ENCODE results near the gene GATC. TPM values are rescaled to one million over a fixed set of nuclear protein-coding genes. Genes with fewer than 3 reads are reported as not detected.

GATC gene
- total and polyA plus RNA-seq, 2 donors (not counting 3 experiments of a cell fraction or from before 2014, with no cell fraction given), result 13.0 to 28.8 TPM

GRCh38 chr12:120489018-120489417, 42.8 kb downstream of the GATC start:
- Histone ChIP-seq H3K4me2 (ENCODE audit: insufficient read depth, low read length) (no peak overlapping the region), H3K9me1 (replicated peaks; ENCODE audit: control insufficient read depth, extremely low read depth, insufficient read depth, low read length) (no peaks in the 10 kb centered on the region), H2AFZ (ENCODE audit: low read depth, low read length) (no peak overlapping the region), H4K20me1 (replicated peaks; ENCODE audit: control insufficient read depth, extremely low read depth, insufficient read depth, low read length) (no peaks in the 10 kb centered on the region), H3K27ac (ENCODE audit: insufficient read depth, low read depth, low read length) (no peak overlapping the region), H3K36me3 (ENCODE audit: control insufficient read depth in 2 of 2, extremely low read depth in 1 of 2, insufficient read depth in 2 of 2, low read length in 2 of 2) (no peaks in the 10 kb centered on the region), H3K9ac (replicated peaks; ENCODE audit: extremely low read depth, insufficient read depth, low read length) (no peak overlapping the region), H3K4me1 (ENCODE audit: control insufficient read depth, extremely low read depth, insufficient read depth, low read length) (peaks cover 7% of the 10 kb centered on the region), H3K9me3 (replicated peaks; ENCODE audit: control insufficient read depth, insufficient read depth, low read length) (no peaks in the 10 kb centered on the region), H3K27me3 (ENCODE audit: control insufficient read depth in 2 of 2, insufficient read depth in 2 of 2, low read length in 2 of 2) (no peaks in the 10 kb centered on the region), H3K4me3 (replicated peaks in 1 of 3; ENCODE audit: insufficient read depth in 1 of 3, low read depth in 1 of 3, low read length in 3 of 3) (no peak overlapping the region), H3K79me2 (ENCODE audit: control insufficient read depth, insufficient read depth, low read length) (no peaks in the 10 kb centered on the region)
- intact Hi-C loops (cut with micrococcal nuclease), result no loop called here
- TF ChIP-seq MAX (IDR thresholded peaks at IDR 0.05; ENCODE audit: insufficient read depth, insufficient read length), result no peak
- TF ChIP-seq CTCF (IDR thresholded peaks at IDR 0.05; ENCODE audit: extremely low read depth in 1 of 2, insufficient read depth in 1 of 2, low read depth in 1 of 2, low read length in 2 of 2), result no peak
- no peak for TF ChIP-seq MYC (IDR thresholded peaks at IDR 0.05; ENCODE audit: low read depth, low read length)
- TF ChIP-seq POLR2AphosphoS5 (IDR thresholded peaks at IDR 0.05; ENCODE audit: insufficient read depth, low read depth, low read length), result no peak
- TF ChIP-seq JUN (IDR thresholded peaks at IDR 0.05; ENCODE audit: borderline replicate concordance, insufficient read depth, insufficient read length, low read depth), result no peak
- CTCF ChIA-PET, result interaction anchor here (0.8 kb wide), 1 partner anchor 15 kb away, joined by 4 read pairs; no protein-coding TSS in a partner anchor
- FAIRE-seq (no peak), DNase-seq (ENCODE audit: low read depth, low spot score) (no peak)
- POLR2A ChIA-PET, result no interaction called here
- no TSS peak for BruUV-seq (replicated peaks)
- dilution Hi-C loops (cut with MboI; ENCODE audit: extremely low pct_ligation_motif_present, low sequenced_read_pairs), result no loop called here

GRCh38 chr12:120490325-120490724, 44.1 kb downstream of the GATC start:
- no peak overlapping the region for H3K27ac ChIP-seq (ENCODE audit: insufficient read depth, low read depth, low read length)
- DNase-seq (ENCODE audit: low read depth, low spot score), result no peak
- TF ChIP-seq MAX (IDR thresholded peaks at IDR 0.05; ENCODE audit: insufficient read depth, insufficient read length) (no peak), POLR2A (IDR thresholded peaks at IDR 0.05; ENCODE audit: low read depth, low read length) (no peak), MYC (IDR thresholded peaks at IDR 0.05; ENCODE audit: low read depth, low read length) (no peak), FOS (IDR thresholded peaks at IDR 0.05; ENCODE audit: borderline replicate concordance, insufficient read depth, low read length) (no peak), CTCF (IDR thresholded peaks at IDR 0.05; ENCODE audit: extremely low read depth in 1 of 2, insufficient read depth in 1 of 2, low read depth in 1 of 2, low read length in 2 of 2) (no peak), POLR2AphosphoS5 (IDR thresholded peaks at IDR 0.05; ENCODE audit: insufficient read depth, low read depth, low read length) (no peak), GATA2 (IDR thresholded peaks at IDR 0.05; ENCODE audit: insufficient read depth, insufficient read length, low read depth, low read length) (no peak), EZH2 (IDR thresholded peaks at IDR 0.05; ENCODE audit: borderline replicate concordance, low read depth, low read length, severe bottlenecking) (no peak), JUN (IDR thresholded peaks at IDR 0.05; ENCODE audit: borderline replicate concordance, insufficient read depth, insufficient read length, low read depth) (no peak)
- ChIA-PET CTCF (interaction anchor here (1.4 kb wide), 1 partner anchor 22 kb away, joined by 5 read pairs; no protein-coding TSS in a partner anchor), POLR2A (no interaction called here)
- H3K4me3 ChIP-seq (replicated peaks in 1 of 3; ENCODE audit: insufficient read depth in 1 of 3, low read depth in 1 of 3, low read length in 3 of 3), result no peak overlapping the region
- H4K20me1 ChIP-seq (replicated peaks; ENCODE audit: control insufficient read depth, extremely low read depth, insufficient read depth, low read length), result no peaks in the 10 kb centered on the region
- peaks cover 13% of the 10 kb centered on the region for H3K4me1 ChIP-seq (ENCODE audit: control insufficient read depth, extremely low read depth, insufficient read depth, low read length)
- dilution Hi-C loops (cut with MboI; ENCODE audit: extremely low pct_ligation_motif_present, low sequenced_read_pairs), result no loop called here
- intact Hi-C loops (cut with micrococcal nuclease), result no loop called here
- no peak for FAIRE-seq
- no TSS peak for BruUV-seq (replicated peaks)
- H3K9me1 ChIP-seq (replicated peaks; ENCODE audit: control insufficient read depth, extremely low read depth, insufficient read depth, low read length), result no peaks in the 10 kb centered on the region
- no peaks in the 10 kb centered on the region for H3K79me2 ChIP-seq (ENCODE audit: control insufficient read depth, insufficient read depth, low read length)
- H3K9me3 ChIP-seq (replicated peaks; ENCODE audit: control insufficient read depth, insufficient read depth, low read length), result no peaks in the 10 kb centered on the region
- no peak overlapping the region for H3K4me2 ChIP-seq (ENCODE audit: insufficient read depth, low read length)
- no peaks in the 10 kb centered on the region for H3K27me3 ChIP-seq (ENCODE audit: control insufficient read depth in 2 of 2, insufficient read depth in 2 of 2, low read length in 2 of 2)
- no peak overlapping the region for H3K9ac ChIP-seq (replicated peaks; ENCODE audit: extremely low read depth, insufficient read depth, low read length)
- no peak overlapping the region for H2AFZ ChIP-seq (ENCODE audit: low read depth, low read length)
- H3K36me3 ChIP-seq (ENCODE audit: control insufficient read depth in 2 of 2, extremely low read depth in 1 of 2, insufficient read depth in 2 of 2, low read length in 2 of 2), result no peaks in the 10 kb centered on the region

Measured in endothelial cell of umbilical vein (primary cell).